GM21528 (cell line): Measurements from ENCODE around the gene PLVAP.

Experiments used
- ATAC-seq: cut with Tn5 transposase; IDR thresholded peaks from one replicate; pipeline ENCODE4 v1.9.1; 2021; ENCODE audit warnings: mild to moderate bottlenecking, moderate library complexity; ENCODE audit not compliant: unreplicated experiment, low FRiP score

Gene PLVAP

GRCh38 chr19:17304386-17305215 is 72.5 kb downstream of the PLVAP start:
- ATAC-seq: no peak

DNA sequence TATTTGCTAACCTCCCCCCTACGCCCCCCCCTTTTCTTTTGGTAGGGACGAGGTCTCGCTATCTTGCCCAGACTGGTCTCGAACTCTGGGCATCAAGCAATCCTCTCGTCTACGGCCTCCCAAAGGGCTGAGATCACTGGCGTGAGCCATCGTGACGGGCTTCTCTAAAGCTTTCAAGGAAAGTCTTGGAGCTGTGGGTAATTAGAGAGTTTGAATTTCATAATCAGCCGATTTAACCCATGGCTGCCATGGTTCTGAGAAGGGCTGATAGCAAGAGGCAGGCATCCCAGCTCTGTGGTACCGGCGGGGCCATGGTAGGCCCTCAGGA is 73.2 kb downstream of the PLVAP start:
- no peak for ATAC-seq

- ATAC-seq: peak; percentile 50
These were observed 73.8 kb downstream of the PLVAP start, which contains the start of gene ABHD8 for GRCh38 chr19:17303167-17303939. ABHD8 (minus strand) TSS chr19:17303425; CDS start chr19:17301616, 1,809 bp downstream.

DNA sequence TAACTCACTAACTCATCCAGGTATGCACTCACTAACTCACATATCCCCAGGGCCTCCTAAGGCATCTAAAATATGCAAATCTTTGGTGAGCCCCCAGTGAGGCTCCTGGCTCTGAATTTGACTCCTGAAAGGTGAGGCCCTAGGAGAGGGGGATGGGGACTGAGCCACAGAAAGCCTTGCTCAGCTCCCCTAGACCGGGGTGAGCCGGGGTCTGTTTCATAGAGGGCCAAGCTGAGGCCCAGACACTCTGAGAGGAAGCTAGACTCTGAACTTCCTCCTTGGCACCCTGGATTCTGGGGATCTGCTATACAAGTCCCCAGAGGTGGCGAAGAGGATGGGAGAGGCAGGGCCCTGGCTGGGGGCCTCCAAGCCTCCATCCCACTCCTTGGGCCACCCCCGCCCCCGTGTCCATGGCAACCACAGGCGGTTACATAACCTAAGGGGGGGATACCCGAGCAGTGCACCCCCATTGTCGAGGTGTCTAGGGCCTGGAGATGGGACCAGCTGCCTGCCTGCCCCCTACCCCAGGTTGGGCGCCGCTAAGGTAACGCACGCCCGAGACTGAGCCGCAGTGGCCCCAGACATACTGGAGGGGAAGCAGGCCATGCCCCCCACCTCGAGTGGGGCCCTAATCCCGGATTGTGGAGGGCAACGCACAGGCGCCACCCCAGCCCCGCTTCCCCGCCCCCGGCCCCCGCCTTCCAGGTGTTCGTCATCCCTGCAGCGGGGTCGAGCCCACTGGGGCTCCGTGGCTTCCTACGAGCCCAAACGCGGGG is 74.6 kb downstream of the PLVAP start:
- no peak for ATAC-seq
